ENCODE results near the gene ATF4.

DNA sequence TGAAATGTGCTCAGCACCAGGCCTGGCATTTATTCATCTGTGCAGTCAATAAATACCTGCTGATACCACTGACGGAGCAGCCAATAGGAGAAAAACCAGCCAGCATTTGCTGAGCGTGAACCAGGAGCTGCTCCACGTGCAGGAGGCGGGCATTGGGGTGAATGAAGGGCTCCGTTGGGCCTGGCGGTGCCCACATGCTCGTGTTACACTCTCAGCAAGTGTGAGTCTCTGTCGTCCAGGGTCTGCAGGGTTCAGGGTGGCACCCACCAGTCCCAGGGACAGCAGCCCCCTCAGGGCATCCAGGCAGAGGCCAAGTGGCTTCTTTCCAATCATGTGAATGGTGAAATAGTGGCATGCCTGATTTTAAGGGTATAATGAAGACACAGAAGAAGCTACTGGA, 16.3 kb downstream of the ATF4 start:
- TF ChIP-seq, protein P1, sequence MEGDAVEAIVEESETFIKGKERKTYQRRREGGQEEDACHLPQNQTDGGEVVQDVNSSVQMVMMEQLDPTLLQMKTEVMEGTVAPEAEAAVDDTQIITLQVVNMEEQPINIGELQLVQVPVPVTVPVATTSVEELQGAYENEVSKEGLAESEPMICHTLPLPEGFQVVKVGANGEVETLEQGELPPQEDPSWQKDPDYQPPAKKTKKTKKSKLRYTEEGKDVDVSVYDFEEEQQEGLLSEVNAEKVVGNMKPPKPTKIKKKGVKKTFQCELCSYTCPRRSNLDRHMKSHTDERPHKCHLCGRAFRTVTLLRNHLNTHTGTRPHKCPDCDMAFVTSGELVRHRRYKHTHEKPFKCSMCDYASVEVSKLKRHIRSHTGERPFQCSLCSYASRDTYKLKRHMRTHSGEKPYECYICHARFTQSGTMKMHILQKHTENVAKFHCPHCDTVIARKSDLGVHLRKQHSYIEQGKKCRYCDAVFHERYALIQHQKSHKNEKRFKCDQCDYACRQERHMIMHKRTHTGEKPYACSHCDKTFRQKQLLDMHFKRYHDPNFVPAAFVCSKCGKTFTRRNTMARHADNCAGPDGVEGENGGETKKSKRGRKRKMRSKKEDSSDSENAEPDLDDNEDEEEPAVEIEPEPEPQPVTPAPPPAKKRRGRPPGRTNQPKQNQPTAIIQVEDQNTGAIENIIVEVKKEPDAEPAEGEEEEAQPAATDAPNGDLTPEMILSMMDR (conservative IDR thresholded peaks at IDR 0.05; ENCODE audit: low read depth, low read length): no peak
- no peak for TF ChIP-seq EZH2phosphoT487 (IDR thresholded peaks at IDR 0.05; ENCODE audit: borderline replicate concordance, low read length)
